IPS-18c (cell line): ENCODE measurements around the gene GRAMD1C.

Experiments used
- H3K4me3 ChIP-seq: 2 replicates; pipeline ENCODE4 v1.7.0; 2013; ENCODE audit warnings: low read depth, mild to moderate bottlenecking, low read length, moderate library complexity; ENCODE audit not compliant: insufficient read depth
- H3K9me3 ChIP-seq: one replicate; pipeline ENCODE4 v1.6.1; 2013; ENCODE audit warnings: mild to moderate bottlenecking, low read length, moderate library complexity; ENCODE audit not compliant: control insufficient read depth, insufficient read depth

Gene GRAMD1C

GRCh38 chr3:113983544-113983943, 145.0 kb downstream of the GRAMD1C start:
- Histone ChIP-seq H3K4me3 (no peak overlapping the region), H3K9me3 (no peaks in the 10 kb centered on the region)

GRCh38 chr3:113985541-113985940, 147.0 kb downstream of the GRAMD1C start:
- no peak overlapping the region for H3K4me3 ChIP-seq
- H3K9me3 ChIP-seq = no peaks in the 10 kb centered on the region
